Panc1 (cell line): Measurements from ENCODE around the gene SHISA4. TPM values are rescaled to one million over a fixed set of nuclear protein-coding genes. Genes with fewer than 3 reads are reported as not detected.

Source experiments
- ATAC-seq: fragments of 200-7000 bp; cut with Tn5 transposase; 2 replicates; pipeline ENCODE4 v1.9.1; 2020; ENCODE audit warnings: mild to moderate bottlenecking, moderate library complexity
- BruUV-seq: library from RNA; stranded (reverse); fragments of 400-500 nt; replicated peaks from 2 replicates; lab custom pipeline; 2021; lab: Mats Ljungman, UMichigan
- CTCF ChIA-PET: fragments of 300-600 bp; sonication (Branson Sonifier 250); formaldehyde crosslinking; loops from one replicate; lab custom pipeline; 2022; ENCODE audit warnings: antibody characterized with exemption; lab: Charles Lee
- POLR2A ChIA-PET: fragments of 300-600 bp; sonication (Branson Sonifier 250); formaldehyde crosslinking; loops from one replicate; lab custom pipeline; 2022; ENCODE audit warnings: antibody characterized with exemption; lab: Charles Lee
- DNase-seq: peaks from one replicate; pipeline ENCODE4 v3.0.0-alpha.2; 2010; ENCODE audit warnings: low read depth, low spot score
- H3K27ac ChIP-seq: 2 replicates; pipeline ENCODE4 v1.5.1; 2011; ENCODE audit warnings: mild to moderate bottlenecking, low read length, inconsistent platforms
- H3K27me3 ChIP-seq: fragments of 200-500 bp; sonication (Bioruptor generic); 2 replicates; pipeline ENCODE4 v1.6.0; 2014; ENCODE audit warnings: low read length, inconsistent platforms; ENCODE audit not compliant: control insufficient read depth, insufficient read depth
- H3K36me3 ChIP-seq: fragments of 200-500 bp; sonication (Bioruptor generic); 2 replicates; pipeline ENCODE4 v1.5.1; 2014; ENCODE audit warnings: inconsistent platforms, mild to moderate bottlenecking, low read length, moderate library complexity; ENCODE audit not compliant: control insufficient read depth, insufficient read depth
- H3K4me1 ChIP-seq: 2 replicates; pipeline ENCODE4 v1.5.1; 2011; ENCODE audit warnings: inconsistent platforms, mild to moderate bottlenecking, low read length, moderate library complexity; ENCODE audit not compliant: control insufficient read depth, insufficient read depth
- H3K4me3 ChIP-seq, 2 experiments: 2 replicates each; pipeline ENCODE4 v1.5.1; 2011 to 2012; ENCODE audit warnings: low read depth in 2 of 2, low read length in 2 of 2, mild to moderate bottlenecking in 2 of 2, inconsistent platforms in 1 of 2, moderate library complexity in 1 of 2
- H3K9me3 ChIP-seq: fragments of 200-500 bp; sonication (Bioruptor generic); 2 replicates; pipeline ENCODE4 v1.5.1; 2014; ENCODE audit warnings: low read depth, mild to moderate bottlenecking, inconsistent platforms, low read length, moderate library complexity; ENCODE audit not compliant: control insufficient read depth, insufficient read depth
- CTCF ChIP-seq: fragments of 450-650 bp; IDR thresholded peaks from 2 replicates; pipeline ENCODE4 v1.5.1; 2017; ENCODE audit warnings: mild to moderate bottlenecking
- POLR2AphosphoS5 ChIP-seq: IDR thresholded peaks from 2 replicates; pipeline ENCODE4 v1.6.1; 2012; ENCODE audit warnings: mild to moderate bottlenecking, low read depth, low read length, moderate library complexity
- REST ChIP-seq, 2 experiments: IDR thresholded peaks; 2 replicates each; pipeline ENCODE4 v1.6.1; 2011 to 2012; ENCODE audit warnings: low read depth in 2 of 2, control low read depth in 1 of 2, low read length in 1 of 2, mild to moderate bottlenecking in 1 of 2, moderate library complexity in 1 of 2; ENCODE audit not compliant: insufficient read depth in 1 of 2
- SIN3A ChIP-seq: IDR thresholded peaks from 2 replicates; pipeline ENCODE4 v1.6.1; 2012; ENCODE audit warnings: low read depth, mild to moderate bottlenecking, low read length, moderate library complexity, borderline replicate concordance; ENCODE audit not compliant: insufficient read depth
- TCF7L2 ChIP-seq: IDR thresholded peaks from 2 replicates; pipeline ENCODE4 v1.6.1; 2011; ENCODE audit warnings: mild to moderate bottlenecking, low read depth, low read length, inconsistent platforms
- in situ Hi-C: cut with HindIII; loops from 2 replicates; pipeline ENCODE4 v1.10.0; 2016; ENCODE audit warnings: low sequenced_read_pairs, low pct_unique_long_range_greater_than_20kb
- intact Hi-C: fragments of 100-400 bp; cut with micrococcal nuclease; formaldehyde crosslinking; loops from one replicate; pipeline ENCODE4 v1.10.0; 2022; ENCODE audit not compliant: unreplicated experiment
- total RNA-seq: library from RNA; stranded (reverse); gene quantifications from one replicate; pipeline ENCODE4 v1.2.1, GENCODE V29; 2021; ENCODE audit not compliant: unreplicated experiment

The SHISA4 gene
- total RNA-seq, 1 experiment from 2014 or later: 38.2 TPM

GRCh38 chr1:201895913-201896807, 7.5 kb downstream of the SHISA4 start:
- Histone ChIP-seq H3K9me3 (no peaks in the 10 kb centered on the region), H3K4me1 (0 out of 2 replicates have a peak, but pooled peaks cover 3% of the 10 kb centered on the region), H3K27ac (no peak overlapping the region), H3K27me3 (no peaks in the 10 kb centered on the region), H3K4me3 (peak overlapping the region in 1 of 2 experiments; percentile 43; a peak in 2 of 4 replicates), H3K36me3 (no peaks in the 10 kb centered on the region)
- no TSS peak for BruUV-seq
- ATAC-seq: peak; percentile 94
- ChIA-PET CTCF (interaction anchor here (0.5 to 3.5 kb wide), 7 partner anchors 11 to 1968 kb away, joined by 3 to 38 read pairs (median 3); no protein-coding TSS in a partner anchor), POLR2A (interaction anchor here (0.5 to 0.9 kb wide), 2 partner anchors 60 to 68 kb away, joined by 3 read pairs; no protein-coding TSS in a partner anchor)
- TF ChIP-seq TCF7L2: no peak
- peak; percentile 96 for TF ChIP-seq CTCF
- no peak for DNase-seq
- in situ Hi-C loops (no loop called here), intact Hi-C loops (loop anchor here (1.0 to 5.0 kb wide), 2 partner anchors 76 to 226 kb away; partner anchors contain the start of gene GPR37L1)

GRCh38 chr1:201896951-201897391, 8.3 kb downstream of the SHISA4 start:
- ATAC-seq: no peak
- intact Hi-C loops (loop anchor here (1.0 to 5.0 kb wide), 2 partner anchors 75 to 225 kb away; partner anchors contain the start of gene GPR37L1), in situ Hi-C loops (no loop called here)
- Histone ChIP-seq H3K4me3 (no peak overlapping the region), H3K4me1 (0 out of 2 replicates have a peak, but pooled peaks cover 3% of the 10 kb centered on the region), H3K27me3 (no peaks in the 10 kb centered on the region), H3K9me3 (no peaks in the 10 kb centered on the region), H3K36me3 (no peaks in the 10 kb centered on the region), H3K27ac (no peak overlapping the region)
- ChIA-PET CTCF (interaction anchor here (0.6 to 3.5 kb wide), 2 partner anchors 27 to 76 kb away, joined by 11 to 38 read pairs; no protein-coding TSS in a partner anchor), POLR2A (no interaction called here)
- no peak for TF ChIP-seq SIN3A
- no peak for DNase-seq
- BruUV-seq: no TSS peak

GRCh38 chr1:201898240-201898894, 9.7 kb downstream of the SHISA4 start:
- no peak overlapping the region for H3K27ac ChIP-seq
- no peaks in the 10 kb centered on the region for H3K27me3 ChIP-seq
- no TSS peak for BruUV-seq
- no peaks in the 10 kb centered on the region for H3K9me3 ChIP-seq
- TF ChIP-seq SIN3A: no peak
- TF ChIP-seq TCF7L2: no peak
- TF ChIP-seq CTCF: no peak
- TF ChIP-seq REST (IDR thresholded peaks at IDR 0.05; ENCODE audit: insufficient read depth in 1 of 2, low read depth in 2 of 2, low read length in 1 of 2): no peak
- no peak for TF ChIP-seq POLR2AphosphoS5
- DNase-seq (no peak), ATAC-seq (no peak)
- H3K4me1 ChIP-seq: 0 out of 2 replicates have a peak, but pooled peaks cover 3% of the 10 kb centered on the region
- H3K4me3 ChIP-seq: no peak overlapping the region
- ChIA-PET CTCF (interaction anchor here (0.5 kb wide), 1 partner anchor 201 kb away, joined by 5 read pairs; no protein-coding TSS in a partner anchor), POLR2A (no interaction called here)
- intact Hi-C loops (loop anchor here (5.0 kb wide), 1 partner anchor 224 kb away; the partner anchor contains the start of gene GPR37L1), in situ Hi-C loops (no loop called here)
- no peaks in the 10 kb centered on the region for H3K36me3 ChIP-seq
